Keratinocyte (primary cell): ENCODE data around the gene TBX21. TPM values are rescaled to one million over a fixed set of nuclear protein-coding genes. Genes with fewer than 3 reads are reported as not detected.

Experiments
- DNase-seq: peaks from one replicate; pipeline ENCODE4 v3.0.0-alpha.2; 2011; ENCODE audit warnings: low read depth, missing footprints, low spot score
- FAIRE-seq: peaks from 2 replicates; lab custom pipeline; 2011; peaks lifted over from hg19 to GRCh38; lab: Jason Lieb, UNC
- H2AFZ ChIP-seq: 2 replicates; pipeline ENCODE4 v1.6.0; 2012; ENCODE audit warnings: low read length, control low read depth, inconsistent platforms; ENCODE audit not compliant: control insufficient read depth
- H3K27ac ChIP-seq: 2 replicates; pipeline ENCODE4 v1.5.1; 2011; ENCODE audit warnings: low read length; ENCODE audit not compliant: control insufficient read depth, insufficient read depth
- H3K27me3 ChIP-seq: 3 replicates; pipeline ENCODE4 v1.6.0; 2011; ENCODE audit warnings: low read length; ENCODE audit not compliant: control insufficient read depth, insufficient read depth; ENCODE audit errors: extremely low read depth
- H3K36me3 ChIP-seq, 2 experiments: 2 replicates in 1 of 2; 3 replicates in 1 of 2; pipeline ENCODE4 v1.5.1; 2011; ENCODE audit warnings: low read length in 2 of 2, mild to moderate bottlenecking in 1 of 2; ENCODE audit not compliant: control insufficient read depth in 2 of 2, insufficient read depth in 2 of 2; ENCODE audit errors: extremely low read depth in 1 of 2
- H3K4me1 ChIP-seq: 3 replicates; pipeline ENCODE4 v1.5.1; 2011; ENCODE audit warnings: low read length; ENCODE audit not compliant: control insufficient read depth, insufficient read depth; ENCODE audit errors: extremely low read depth
- H3K4me2 ChIP-seq: 3 replicates; pipeline ENCODE4 v1.6.0; 2011; ENCODE audit warnings: low read depth, low read length; ENCODE audit not compliant: control insufficient read depth, insufficient read depth; ENCODE audit errors: extremely low read depth
- H3K4me3 ChIP-seq, 3 experiments: fragments of 200-600 bp in 1 of 3; sonication (generic) in 1 of 3; 2 replicates in 2 of 3; 3 replicates in 1 of 3; pipeline ENCODE4 v1.5.1; 2011 to 2016; ENCODE audit warnings: low read length in 3 of 3, mild to moderate bottlenecking in 3 of 3, control low read depth in 2 of 3, inconsistent platforms in 1 of 3, low read depth in 1 of 3, mixed read lengths in 1 of 3, mixed run types in 1 of 3, moderate library complexity in 1 of 3; ENCODE audit not compliant: control insufficient read depth in 2 of 3, insufficient read depth in 2 of 3; ENCODE audit errors: extremely low read depth in 1 of 3
- H3K79me2 ChIP-seq: 2 replicates; pipeline ENCODE4 v1.6.0; 2012; ENCODE audit warnings: low read length; ENCODE audit not compliant: control insufficient read depth, insufficient read depth
- H3K9ac ChIP-seq: 3 replicates; pipeline ENCODE4 v1.6.0; 2011; ENCODE audit warnings: low read length; ENCODE audit not compliant: control insufficient read depth, insufficient read depth; ENCODE audit errors: extremely low read depth
- H3K9me1 ChIP-seq: 3 replicates; pipeline ENCODE4 v1.6.0; 2011; ENCODE audit warnings: low read length; ENCODE audit not compliant: control insufficient read depth, insufficient read depth; ENCODE audit errors: extremely low read depth
- H3K9me3 ChIP-seq: 2 replicates; pipeline ENCODE4 v1.5.1; 2012; ENCODE audit warnings: low read depth, low read length; ENCODE audit not compliant: control insufficient read depth
- H4K20me1 ChIP-seq: 3 replicates; pipeline ENCODE4 v1.6.0; 2011; ENCODE audit warnings: low read length; ENCODE audit not compliant: control insufficient read depth, insufficient read depth; ENCODE audit errors: extremely low read depth
- EZH2 ChIP-seq: IDR thresholded peaks from one replicate; pipeline ENCODE4 v1.6.1; 2012; ENCODE audit warnings: inconsistent platforms, mild to moderate bottlenecking, low read length, moderate library complexity
- dilution Hi-C: fragments of 300-500 bp; cut with MboI; formaldehyde crosslinking; loops from one replicate; pipeline ENCODE4 v1.7.0; 2020; ENCODE audit warnings: low sequenced_read_pairs; ENCODE audit not compliant: extremely low pct_ligation_motif_present
- polyA plus RNA-seq, 5 experiments: library from polyadenylated mRNA; depleted of rRNA in 3 of 5; stranded (reverse) in 3 of 5; stranded (forward) in 1 of 5; unstranded in 1 of 5; fragments of >200 nt; gene quantifications; 1 replicate in 1 of 5; 2 replicates in 3 of 5; 3 replicates in 1 of 5; pipeline versions ENCODE4 v1.2.1 to v1.2.3, GENCODE V29; 2011 to 2012; ENCODE audit warnings: missing spikeins in 2 of 5, low read depth in 1 of 5, low replicate concordance in 1 of 5
- TF ChIP-seq, protein P1 (sequence below), 3 experiments: IDR thresholded peaks in 1 of 3; conservative IDR thresholded peaks in 1 of 3; optimal IDR thresholded peaks in 1 of 3; 2 replicates in 2 of 3; 3 replicates in 1 of 3; pipeline versions ENCODE3 to v1.5.1; 2011; ENCODE audit warnings: low read length in 3 of 3, mild to moderate bottlenecking in 3 of 3, moderate library complexity in 2 of 3, control low read depth in 1 of 3, inconsistent platforms in 1 of 3; ENCODE audit not compliant: insufficient read depth in 2 of 3; ENCODE audit errors: extremely low read depth in 1 of 3

Gene TBX21
- polyA plus RNA-seq, 1 donor (not counting 4 experiments of a cell fraction or from before 2014, with no cell fraction given): not detected

DNA sequence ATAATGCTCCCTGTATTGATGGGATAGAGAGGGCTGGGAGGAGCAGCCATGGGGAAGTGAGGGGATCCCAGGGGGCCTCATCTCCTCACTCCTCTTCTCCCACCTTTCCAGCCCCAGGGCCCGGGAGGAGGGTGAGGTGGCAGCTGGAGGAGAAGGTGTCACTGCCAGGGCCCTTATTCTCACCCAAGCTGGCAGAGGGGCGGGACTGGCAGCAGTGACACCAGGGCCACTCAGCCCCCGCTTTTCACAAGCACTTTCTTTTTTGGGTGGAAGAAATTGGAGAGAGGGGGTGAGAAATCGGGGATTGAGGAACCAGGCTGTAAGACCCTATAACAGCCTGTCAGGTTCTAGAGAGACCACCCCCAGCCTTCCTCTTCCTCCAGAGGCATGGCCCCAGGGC is 2.4 kb upstream of the TBX21 start:
- Histone ChIP-seq H4K20me1 (no peaks in the 10 kb centered on the region), H3K9me1 (no peaks in the 10 kb centered on the region), H3K27ac (no peak overlapping the region), H3K4me1 (no peaks in the 10 kb centered on the region), H3K36me3 (no peaks in the 10 kb centered on the region), H3K79me2 (no peaks in the 10 kb centered on the region), H2AFZ (no peak overlapping the region), H3K4me2 (no peak overlapping the region), H3K4me3 (no peak overlapping the region), H3K9me3 (no peaks in the 10 kb centered on the region), H3K9ac (no peak overlapping the region), H3K27me3 (peaks cover 50% of the 10 kb centered on the region)
- TF ChIP-seq, protein P1, sequence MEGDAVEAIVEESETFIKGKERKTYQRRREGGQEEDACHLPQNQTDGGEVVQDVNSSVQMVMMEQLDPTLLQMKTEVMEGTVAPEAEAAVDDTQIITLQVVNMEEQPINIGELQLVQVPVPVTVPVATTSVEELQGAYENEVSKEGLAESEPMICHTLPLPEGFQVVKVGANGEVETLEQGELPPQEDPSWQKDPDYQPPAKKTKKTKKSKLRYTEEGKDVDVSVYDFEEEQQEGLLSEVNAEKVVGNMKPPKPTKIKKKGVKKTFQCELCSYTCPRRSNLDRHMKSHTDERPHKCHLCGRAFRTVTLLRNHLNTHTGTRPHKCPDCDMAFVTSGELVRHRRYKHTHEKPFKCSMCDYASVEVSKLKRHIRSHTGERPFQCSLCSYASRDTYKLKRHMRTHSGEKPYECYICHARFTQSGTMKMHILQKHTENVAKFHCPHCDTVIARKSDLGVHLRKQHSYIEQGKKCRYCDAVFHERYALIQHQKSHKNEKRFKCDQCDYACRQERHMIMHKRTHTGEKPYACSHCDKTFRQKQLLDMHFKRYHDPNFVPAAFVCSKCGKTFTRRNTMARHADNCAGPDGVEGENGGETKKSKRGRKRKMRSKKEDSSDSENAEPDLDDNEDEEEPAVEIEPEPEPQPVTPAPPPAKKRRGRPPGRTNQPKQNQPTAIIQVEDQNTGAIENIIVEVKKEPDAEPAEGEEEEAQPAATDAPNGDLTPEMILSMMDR (optimal IDR thresholded peaks at IDR 0.05 in 1 of 3, IDR thresholded peaks at IDR 0.05 in 1 of 3, conservative IDR thresholded peaks at IDR 0.05 in 1 of 3; ENCODE audit: extremely low read depth in 1 of 3, insufficient read depth in 2 of 3, low read length in 3 of 3): no peak
- no peak for TF ChIP-seq EZH2
- no peak for FAIRE-seq
- no peak for DNase-seq
- dilution Hi-C loops: no loop called here

DNA sequence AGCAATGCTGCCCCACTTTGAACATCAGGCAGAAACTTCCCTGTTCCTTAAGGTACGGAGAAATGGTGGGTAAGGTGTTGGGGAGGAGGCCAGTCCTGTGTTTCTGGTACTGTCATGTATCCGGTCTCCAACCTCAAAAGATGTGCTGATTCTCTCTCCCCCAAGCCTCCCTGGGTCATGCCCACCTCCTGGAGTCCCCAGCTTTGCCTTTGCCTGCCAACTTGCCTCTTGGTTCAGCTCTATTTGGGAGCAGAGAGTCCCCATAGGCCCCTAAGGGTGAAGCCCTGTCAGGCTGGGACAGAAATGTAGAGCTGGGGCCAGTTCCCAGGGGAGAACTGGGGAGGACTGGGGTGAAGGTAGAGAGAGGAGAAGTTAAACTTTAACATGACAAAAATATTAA is 1.6 kb upstream of the TBX21 start:
- Histone ChIP-seq H3K4me1 (no peaks in the 10 kb centered on the region), H3K36me3 (no peaks in the 10 kb centered on the region), H4K20me1 (no peaks in the 10 kb centered on the region), H3K27me3 (peaks cover 54% of the 10 kb centered on the region), H3K27ac (no peak overlapping the region), H3K4me2 (no peak overlapping the region), H3K79me2 (no peaks in the 10 kb centered on the region), H2AFZ (no peak overlapping the region), H3K9ac (no peak overlapping the region), H3K9me1 (no peaks in the 10 kb centered on the region), H3K9me3 (no peaks in the 10 kb centered on the region), H3K4me3 (no peak overlapping the region)
- FAIRE-seq: no peak
- TF ChIP-seq EZH2: no peak
- TF ChIP-seq, protein P1 (optimal IDR thresholded peaks at IDR 0.05 in 1 of 3, IDR thresholded peaks at IDR 0.05 in 1 of 3, conservative IDR thresholded peaks at IDR 0.05 in 1 of 3; ENCODE audit: extremely low read depth in 1 of 3, insufficient read depth in 2 of 3, low read length in 3 of 3): no peak
- dilution Hi-C loops: no loop called here
- DNase-seq: no peak
